Breast epithelium (tissue), 4 donors: ENCODE measurements around the gene PLEKHN1. TPM values are rescaled to one million over a fixed set of nuclear protein-coding genes. Genes with fewer than 3 reads are reported as not detected.

ENCODE experiments used
- DNase-seq, 2 donors: peaks; one replicate each; pipeline ENCODE4 v3.0.0-alpha.2; 2019; ENCODE audit warnings: low spot score in 2 of 2
- H3K27ac ChIP-seq, 2 donors: fragments of 200-600 bp; sonication (generic) in 1 of 2; one replicate each; pipeline ENCODE4 v1.5.1; 2016 to 2019; ENCODE audit warnings: mild to moderate bottlenecking in 1 of 2
- H3K27me3 ChIP-seq, 2 donors: fragments of 200-600 bp; sonication (generic) in 1 of 2; one replicate each; pipeline versions ENCODE4 v1.5.1 to v1.6.0; 2017 to 2019; ENCODE audit warnings: control low read depth in 1 of 2, mild to moderate bottlenecking in 1 of 2
- H3K36me3 ChIP-seq: fragments of 200-600 bp; one replicate; pipeline ENCODE4 v1.5.1; 2019
- H3K4me1 ChIP-seq, 2 donors: fragments of 200-600 bp; sonication (generic); one replicate each; pipeline ENCODE4 v1.5.1; 2016 to 2019; ENCODE audit warnings: control low read depth in 1 of 2
- H3K4me3 ChIP-seq, 3 donors: fragments of 200-600 bp; sonication (generic); 1 replicate in 2 of 3; 2 replicates in 1 of 3; pipeline ENCODE4 v1.5.1; 2016 to 2019; ENCODE audit warnings: mild to moderate bottlenecking in 3 of 3, moderate library complexity in 2 of 3
- H3K9me3 ChIP-seq, 2 donors: fragments of 200-600 bp; sonication (generic) in 1 of 2; one replicate each; pipeline ENCODE4 v1.5.1; 2016 to 2019; ENCODE audit warnings: control low read depth in 1 of 2
- POLR2A ChIP-seq: fragments of 450-650 bp; IDR thresholded peaks from one replicate; pipeline ENCODE4 v1.6.1; 2016; ENCODE audit warnings: antibody characterized with exemption, mild to moderate bottlenecking, moderate library complexity
- POLR2AphosphoS5 ChIP-seq, 3 donors: sonication (generic); formaldehyde crosslinking; IDR thresholded peaks; one replicate each; pipeline ENCODE4 v1.6.1; 2017; ENCODE audit warnings: antibody characterized with exemption in 3 of 3
- intact Hi-C: fragments of 100-400 bp; cut with DNase I; formaldehyde crosslinking; loops from one replicate; pipeline ENCODE4 v1.15.1; 2023; ENCODE audit warnings: low total_unique reads
- total RNA-seq, 3 donors: library from RNA; depleted of rRNA; stranded (reverse); fragments of >200 nt; gene quantifications; one replicate each; pipeline ENCODE4 v1.1.0, GENCODE V29; 2016
- TF ChIP-seq, protein P1 (sequence below), 3 donors: fragments of 450-650 bp; IDR thresholded peaks; one replicate each; pipeline ENCODE4 v1.5.1; 2016 to 2017; ENCODE audit warnings: antibody characterized with exemption in 3 of 3, mild to moderate bottlenecking in 3 of 3, moderate library complexity in 3 of 3

PLEKHN1 gene
- total RNA-seq, 3 donors from 2014 or later, result 0.16 to 2.8 (median 1.6) TPM

DNA sequence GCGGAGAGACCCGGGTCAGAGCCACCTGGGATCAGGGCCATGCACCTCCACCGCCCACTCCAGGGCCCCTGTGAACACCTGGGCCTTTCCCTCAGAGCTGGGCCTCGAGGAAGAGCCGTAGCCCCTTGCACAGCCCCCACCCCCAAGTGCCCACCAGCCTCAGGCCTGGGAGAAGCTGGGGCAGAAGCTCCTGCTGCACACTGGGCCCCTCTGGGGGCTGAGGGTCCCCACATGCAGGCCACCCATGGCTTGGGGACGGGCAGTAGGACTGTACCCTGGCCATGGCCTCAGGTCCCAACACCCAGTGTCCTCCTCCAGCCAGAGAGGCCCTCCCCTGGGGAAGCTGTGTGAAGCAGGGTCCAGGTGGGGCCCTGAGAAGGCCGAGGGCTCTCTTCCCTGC, 13.7 kb upstream of the PLEKHN1 start:
- no peak for DNase-seq
- intact Hi-C loops, result no loop called here
- H3K27me3 ChIP-seq, result no peaks in the 10 kb centered on the region
- H3K27ac ChIP-seq, result no peak overlapping the region
- H3K4me1 ChIP-seq, result peaks cover 0 to 5% of the 10 kb centered on the region in 2 donors
- TF ChIP-seq POLR2A, result no peak
- no peak for TF ChIP-seq POLR2AphosphoS5 (IDR thresholded peaks at IDR 0.05)
- TF ChIP-seq, protein P1, sequence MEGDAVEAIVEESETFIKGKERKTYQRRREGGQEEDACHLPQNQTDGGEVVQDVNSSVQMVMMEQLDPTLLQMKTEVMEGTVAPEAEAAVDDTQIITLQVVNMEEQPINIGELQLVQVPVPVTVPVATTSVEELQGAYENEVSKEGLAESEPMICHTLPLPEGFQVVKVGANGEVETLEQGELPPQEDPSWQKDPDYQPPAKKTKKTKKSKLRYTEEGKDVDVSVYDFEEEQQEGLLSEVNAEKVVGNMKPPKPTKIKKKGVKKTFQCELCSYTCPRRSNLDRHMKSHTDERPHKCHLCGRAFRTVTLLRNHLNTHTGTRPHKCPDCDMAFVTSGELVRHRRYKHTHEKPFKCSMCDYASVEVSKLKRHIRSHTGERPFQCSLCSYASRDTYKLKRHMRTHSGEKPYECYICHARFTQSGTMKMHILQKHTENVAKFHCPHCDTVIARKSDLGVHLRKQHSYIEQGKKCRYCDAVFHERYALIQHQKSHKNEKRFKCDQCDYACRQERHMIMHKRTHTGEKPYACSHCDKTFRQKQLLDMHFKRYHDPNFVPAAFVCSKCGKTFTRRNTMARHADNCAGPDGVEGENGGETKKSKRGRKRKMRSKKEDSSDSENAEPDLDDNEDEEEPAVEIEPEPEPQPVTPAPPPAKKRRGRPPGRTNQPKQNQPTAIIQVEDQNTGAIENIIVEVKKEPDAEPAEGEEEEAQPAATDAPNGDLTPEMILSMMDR (IDR thresholded peaks at IDR 0.05), result no peak
- H3K4me3 ChIP-seq, result no peak overlapping the region
- no peaks in the 10 kb centered on the region for H3K9me3 ChIP-seq
- H3K36me3 ChIP-seq, result peaks cover 10% of the 10 kb centered on the region

DNA sequence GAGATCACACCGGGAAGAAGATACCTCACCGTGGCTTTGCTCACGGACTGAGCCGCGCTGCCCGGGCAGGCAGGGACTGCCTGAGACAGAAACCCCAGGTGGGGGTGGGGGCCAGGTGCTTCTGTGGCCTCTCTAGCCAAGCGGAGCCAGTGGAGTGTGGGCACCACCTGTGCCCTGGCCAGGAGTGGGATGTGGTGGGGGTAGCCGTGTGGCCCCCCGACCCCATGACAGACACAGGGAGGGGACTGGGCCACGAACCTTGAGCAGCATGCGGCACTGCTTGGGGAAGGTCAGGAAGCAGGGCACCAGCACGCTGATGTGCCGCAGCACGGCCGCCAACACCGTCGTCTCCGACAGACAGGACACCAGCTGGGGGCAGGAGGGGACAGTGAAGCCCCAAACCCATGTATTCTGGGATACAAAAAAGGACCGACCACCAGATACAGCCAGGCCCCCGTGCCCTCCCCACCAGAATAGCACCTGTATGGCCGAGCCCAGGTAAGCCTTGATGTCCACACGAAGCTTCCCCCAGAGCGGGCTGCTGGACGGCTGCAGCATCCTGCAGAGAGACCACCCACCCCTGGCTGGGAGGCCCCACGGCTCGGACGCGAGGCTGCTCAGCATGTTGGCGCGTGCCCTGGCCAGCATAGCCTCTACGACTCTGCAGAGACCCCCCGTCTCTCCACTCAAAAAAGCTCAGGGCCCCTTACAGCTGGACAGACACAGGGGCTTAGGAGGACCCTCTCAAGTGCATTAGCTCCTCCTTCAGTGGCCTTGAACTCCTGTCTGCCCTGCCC, 12.6 kb upstream of the PLEKHN1 start:
- Histone ChIP-seq H3K9me3 (no peaks in the 10 kb centered on the region), H3K36me3 (peaks cover 7% of the 10 kb centered on the region), H3K27me3 (no peaks in the 10 kb centered on the region), H3K27ac (no peak overlapping the region), H3K4me3 (no peak overlapping the region), H3K4me1 (peaks cover 0 to 13% of the 10 kb centered on the region in 2 donors)
- intact Hi-C loops, result loop anchor here (1.0 kb wide), 1 partner anchor 44 kb away; no protein-coding TSS in a partner anchor
- TF ChIP-seq POLR2A, result no peak
- TF ChIP-seq, protein P1 (IDR thresholded peaks at IDR 0.05), result no peak
- no peak for TF ChIP-seq POLR2AphosphoS5 (IDR thresholded peaks at IDR 0.05)
- DNase-seq, result no peak

- no peak for DNase-seq
- H3K4me1 ChIP-seq, result peaks cover 0 to 13% of the 10 kb centered on the region in 2 donors
- TF ChIP-seq POLR2AphosphoS5 (IDR thresholded peaks at IDR 0.05) (no peak), POLR2A (no peak)
- TF ChIP-seq, protein P1 (IDR thresholded peaks at IDR 0.05), result no peak
- H3K9me3 ChIP-seq, result no peaks in the 10 kb centered on the region
- intact Hi-C loops, result loop anchor here (1.0 kb wide), 1 partner anchor 42 kb away; no protein-coding TSS in a partner anchor
- H3K36me3 ChIP-seq, result peaks cover 7% of the 10 kb centered on the region
- H3K27ac ChIP-seq, result no peak overlapping the region
- no peaks in the 10 kb centered on the region for H3K27me3 ChIP-seq
- no peak overlapping the region for H3K4me3 ChIP-seq
These were observed 11.4 kb upstream of the PLEKHN1 start for GRCh38 chr1:954927-955326.

- intact Hi-C loops, result no loop called here
- H3K4me3 ChIP-seq, result no peak overlapping the region
- H3K27me3 ChIP-seq, result no peaks in the 10 kb centered on the region
- TF ChIP-seq POLR2A (no peak), POLR2AphosphoS5 (IDR thresholded peaks at IDR 0.05) (no peak)
- TF ChIP-seq, protein P1 (IDR thresholded peaks at IDR 0.05), result no peak
- H3K4me1 ChIP-seq, result peaks cover 0 to 13% of the 10 kb centered on the region in 2 donors
- DNase-seq, result no peak
- H3K9me3 ChIP-seq, result no peaks in the 10 kb centered on the region
- H3K36me3 ChIP-seq, result peaks cover 7% of the 10 kb centered on the region
- no peak overlapping the region for H3K27ac ChIP-seq
These were observed 10.8 kb upstream of the PLEKHN1 start for GRCh38 chr1:955474-955873.

DNA sequence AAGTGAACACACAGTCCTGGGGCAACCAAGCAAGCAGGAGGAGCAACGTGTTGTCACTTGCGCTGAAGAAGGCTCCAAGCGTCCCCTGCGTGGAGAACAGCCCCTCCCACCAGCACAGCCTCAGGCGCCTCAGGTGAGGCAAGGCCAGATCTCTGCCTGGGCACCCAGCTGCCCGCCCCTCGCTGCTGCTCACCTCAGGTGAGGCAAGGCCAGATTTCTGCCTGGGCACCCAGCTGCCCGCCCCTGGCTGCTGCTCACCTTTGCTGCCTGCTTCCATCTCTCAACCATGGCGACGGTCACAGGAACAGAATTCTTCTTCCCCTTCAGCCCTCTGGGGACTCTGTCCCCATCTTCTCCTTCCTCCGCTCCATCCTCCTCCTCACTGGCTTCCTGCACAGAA, 9.6 kb upstream of the PLEKHN1 start:
- H3K27ac ChIP-seq, result no peak overlapping the region
- peaks cover 4 to 13% of the 10 kb centered on the region in 2 donors for H3K4me1 ChIP-seq
- H3K27me3 ChIP-seq, result no peaks in the 10 kb centered on the region
- peak overlapping the region in 1 of 3 donors; percentile 1 for H3K4me3 ChIP-seq
- intact Hi-C loops, result no loop called here
- H3K9me3 ChIP-seq, result no peaks in the 10 kb centered on the region
- peaks cover 7% of the 10 kb centered on the region for H3K36me3 ChIP-seq
- no peak for TF ChIP-seq POLR2AphosphoS5 (IDR thresholded peaks at IDR 0.05)
- TF ChIP-seq, protein P1 (IDR thresholded peaks at IDR 0.05), result no peak
- no peak for TF ChIP-seq POLR2A
- DNase-seq, result no peak
